AG09319 (cell line): Measurements from ENCODE around the gene KRTAP10-4.
"Not testable (repeated sequence)": the region's sequence is repeated elsewhere in the genome, so short reads cannot be mapped to it uniquely, and the experiment has no call there.

ENCODE experiments used
- DNase-seq: peaks from one replicate; pipeline ENCODE4 v3.0.0-alpha.2; 2010; ENCODE audit warnings: low read depth; ENCODE audit errors: extremely low read depth
- TF ChIP-seq, protein P1 (sequence below): IDR thresholded peaks from 2 replicates; pipeline ENCODE4 v1.5.1; 2011; ENCODE audit warnings: low read depth, mild to moderate bottlenecking, inconsistent platforms, low read length, moderate library complexity

Gene KRTAP10-4, protein sequence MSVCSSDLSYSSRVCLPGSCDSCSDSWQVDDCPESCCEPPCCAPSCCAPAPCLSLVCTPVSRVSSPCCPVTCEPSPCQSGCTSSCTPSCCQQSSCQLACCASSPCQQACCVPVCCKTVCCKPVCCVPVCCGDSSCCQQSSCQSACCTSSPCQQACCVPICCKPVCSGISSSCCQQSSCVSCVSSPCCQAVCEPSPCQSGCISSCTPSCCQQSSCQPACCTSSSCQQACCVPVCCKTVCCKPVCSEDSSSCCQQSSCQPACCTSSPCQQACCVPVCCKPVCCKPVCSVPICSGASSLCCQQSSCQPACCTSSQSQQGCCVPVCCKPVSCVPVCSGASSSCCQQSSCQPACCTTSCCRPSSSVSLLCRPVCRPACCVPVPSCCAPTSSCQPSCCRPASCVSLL

DNA sequence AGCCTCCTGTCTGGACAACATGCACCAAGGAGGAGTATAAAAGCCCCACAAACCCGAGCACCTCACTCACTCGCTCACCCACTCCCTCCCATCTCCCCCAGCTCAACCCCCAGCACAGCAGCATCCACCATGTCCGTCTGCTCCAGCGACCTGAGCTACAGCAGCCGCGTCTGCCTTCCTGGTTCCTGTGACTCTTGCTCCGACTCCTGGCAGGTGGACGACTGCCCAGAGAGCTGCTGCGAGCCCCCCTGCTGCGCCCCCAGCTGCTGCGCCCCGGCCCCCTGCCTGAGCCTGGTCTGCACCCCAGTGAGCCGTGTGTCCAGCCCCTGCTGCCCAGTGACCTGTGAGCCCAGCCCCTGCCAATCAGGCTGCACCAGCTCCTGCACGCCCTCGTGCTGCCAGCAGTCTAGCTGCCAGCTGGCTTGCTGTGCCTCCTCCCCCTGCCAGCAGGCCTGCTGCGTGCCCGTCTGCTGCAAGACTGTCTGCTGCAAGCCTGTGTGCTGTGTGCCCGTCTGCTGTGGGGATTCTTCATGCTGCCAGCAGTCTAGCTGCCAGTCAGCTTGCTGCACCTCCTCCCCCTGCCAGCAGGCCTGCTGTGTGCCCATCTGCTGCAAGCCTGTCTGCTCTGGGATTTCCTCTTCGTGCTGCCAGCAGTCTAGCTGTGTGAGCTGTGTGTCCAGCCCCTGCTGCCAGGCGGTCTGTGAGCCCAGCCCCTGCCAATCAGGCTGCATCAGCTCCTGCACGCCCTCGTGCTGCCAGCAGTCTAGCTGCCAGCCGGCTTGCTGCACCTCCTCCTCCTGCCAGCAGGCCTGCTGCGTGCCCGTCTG, at the start of gene KRTAP10-4:
Gene KRTAP10-4, plus strand, starts transcription at position 100 of the 827 bp plus-strand sequence. Its CDS starts 30 bp downstream, at position 130.
- DNase-seq = not testable (repeated sequence)

DNA sequence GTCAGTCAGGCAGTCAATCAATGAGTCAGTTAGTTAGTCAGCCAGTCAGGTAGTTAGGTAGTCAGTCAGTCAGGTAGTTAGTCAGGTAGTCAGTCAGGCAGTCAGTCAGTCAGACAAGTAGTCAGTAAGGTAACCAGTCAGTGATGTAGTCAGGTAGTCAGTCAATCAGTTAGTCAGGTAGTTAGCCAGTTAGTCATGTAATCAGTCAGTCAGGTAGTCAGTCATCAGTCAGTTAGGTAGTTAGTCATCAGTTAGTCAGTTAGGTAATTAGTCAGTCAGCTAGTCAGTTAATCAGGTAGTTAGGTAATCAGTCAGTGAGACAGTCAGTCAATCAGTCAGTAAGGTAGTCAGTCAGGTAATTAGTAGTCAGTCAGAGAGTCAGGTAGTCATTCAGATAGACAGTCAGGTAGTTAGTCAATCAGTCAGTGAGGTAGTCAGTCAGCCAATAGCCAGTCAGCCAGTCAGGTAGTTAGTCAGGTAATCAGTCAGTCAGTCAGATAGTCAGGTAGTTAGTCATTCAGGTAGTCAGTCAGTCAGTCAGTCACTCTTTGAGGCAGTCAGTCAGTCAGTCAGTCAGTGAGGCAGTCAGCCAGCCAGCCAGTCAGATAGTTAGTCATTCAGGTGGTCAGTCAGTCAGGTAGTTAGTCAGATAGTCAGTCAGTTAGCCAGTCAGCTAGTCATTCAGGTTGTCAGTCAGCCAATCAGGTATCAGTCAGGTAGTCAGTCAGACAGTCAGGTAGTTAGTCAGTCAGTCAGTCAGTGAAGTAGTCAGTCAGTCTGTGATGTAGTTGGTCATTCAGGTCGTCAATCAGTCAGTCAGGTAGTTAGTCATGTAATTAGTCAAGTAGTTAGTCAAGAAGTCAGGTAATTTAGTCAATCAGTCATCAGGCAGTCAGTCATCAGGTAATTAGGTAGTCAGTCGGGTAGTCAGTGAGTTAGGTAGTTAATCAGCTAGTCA, 48.8 kb upstream of the KRTAP10-4 start:
- TF ChIP-seq, protein P1, sequence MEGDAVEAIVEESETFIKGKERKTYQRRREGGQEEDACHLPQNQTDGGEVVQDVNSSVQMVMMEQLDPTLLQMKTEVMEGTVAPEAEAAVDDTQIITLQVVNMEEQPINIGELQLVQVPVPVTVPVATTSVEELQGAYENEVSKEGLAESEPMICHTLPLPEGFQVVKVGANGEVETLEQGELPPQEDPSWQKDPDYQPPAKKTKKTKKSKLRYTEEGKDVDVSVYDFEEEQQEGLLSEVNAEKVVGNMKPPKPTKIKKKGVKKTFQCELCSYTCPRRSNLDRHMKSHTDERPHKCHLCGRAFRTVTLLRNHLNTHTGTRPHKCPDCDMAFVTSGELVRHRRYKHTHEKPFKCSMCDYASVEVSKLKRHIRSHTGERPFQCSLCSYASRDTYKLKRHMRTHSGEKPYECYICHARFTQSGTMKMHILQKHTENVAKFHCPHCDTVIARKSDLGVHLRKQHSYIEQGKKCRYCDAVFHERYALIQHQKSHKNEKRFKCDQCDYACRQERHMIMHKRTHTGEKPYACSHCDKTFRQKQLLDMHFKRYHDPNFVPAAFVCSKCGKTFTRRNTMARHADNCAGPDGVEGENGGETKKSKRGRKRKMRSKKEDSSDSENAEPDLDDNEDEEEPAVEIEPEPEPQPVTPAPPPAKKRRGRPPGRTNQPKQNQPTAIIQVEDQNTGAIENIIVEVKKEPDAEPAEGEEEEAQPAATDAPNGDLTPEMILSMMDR = no peak
- DNase-seq = no peak

DNA sequence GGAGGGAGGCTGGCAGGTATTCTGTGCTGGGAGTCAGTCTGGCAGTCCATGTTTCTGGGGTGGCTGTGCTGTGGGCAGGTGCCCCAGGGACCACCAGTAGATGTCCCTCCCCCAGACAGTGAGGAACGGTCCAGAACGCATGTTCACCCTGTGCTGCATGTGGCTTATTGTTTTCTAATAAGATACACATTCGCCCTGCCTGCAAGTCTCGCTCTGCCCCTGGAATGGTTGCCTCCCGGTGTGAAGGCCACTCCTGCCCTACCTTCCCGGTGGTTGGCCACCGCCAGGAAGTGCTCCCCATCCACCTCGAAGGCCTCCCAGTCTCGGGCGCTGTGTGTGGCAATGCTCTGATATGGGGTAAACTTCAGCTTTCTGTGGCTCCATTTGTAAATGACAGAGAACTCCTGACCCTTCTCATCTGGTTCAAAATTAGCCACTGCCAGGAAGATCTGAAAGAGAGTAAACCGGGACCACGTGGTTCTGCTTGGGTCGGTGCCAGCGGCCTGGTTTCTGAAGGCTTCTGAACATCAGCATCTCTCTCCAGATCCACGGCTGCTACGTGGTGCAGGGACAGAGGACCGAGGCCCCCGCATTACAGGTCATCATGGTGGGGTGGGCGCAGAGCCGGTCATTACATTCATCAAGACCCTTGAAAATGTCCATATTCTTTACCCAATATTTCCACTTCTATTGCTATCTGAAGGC, 48.0 kb upstream of the KRTAP10-4 start:
- DNase-seq = no peak
- TF ChIP-seq, protein P1 = no peak

DNA sequence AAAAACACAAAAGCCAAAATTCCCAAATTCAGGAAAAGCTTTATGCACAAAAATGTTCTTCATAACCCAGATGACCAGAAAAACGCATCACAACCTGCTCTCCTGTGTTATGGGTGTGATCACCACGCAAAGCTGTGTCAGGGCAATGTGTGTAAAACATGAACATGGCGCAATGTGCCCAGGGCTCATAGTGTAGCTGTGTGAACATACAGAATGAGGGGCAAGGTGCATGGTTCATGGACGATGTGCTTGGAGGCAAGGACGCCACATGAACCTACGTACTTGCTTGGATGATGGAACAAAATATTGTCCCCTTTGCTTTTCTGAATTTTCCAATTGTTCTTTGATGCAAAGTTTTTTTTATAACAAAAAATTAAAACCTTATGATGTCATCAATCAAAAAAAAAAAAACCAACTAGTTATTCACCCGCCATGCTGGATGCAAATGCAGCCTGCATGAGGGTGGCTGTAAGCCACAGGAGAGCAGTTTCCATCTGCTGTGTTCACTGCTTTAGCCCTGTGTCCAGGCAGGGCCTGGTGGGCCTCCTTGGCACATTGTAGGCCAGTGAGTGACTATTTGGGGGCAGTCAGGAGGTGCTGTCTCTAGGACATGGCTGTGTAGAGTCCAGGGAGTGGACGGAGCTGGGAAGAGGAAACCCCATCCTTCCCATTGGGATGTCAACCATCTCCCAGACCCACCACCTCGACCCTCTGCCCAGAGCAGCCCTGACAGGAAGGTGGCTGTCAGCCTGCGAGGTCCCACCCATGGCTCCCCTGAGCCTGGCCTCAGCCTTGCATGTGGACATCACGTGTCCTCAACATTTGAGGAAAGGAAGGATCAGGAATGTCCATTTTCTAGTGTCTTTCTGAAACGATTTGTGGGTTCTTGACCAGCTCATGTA, 47.2 kb upstream of the KRTAP10-4 start:
- TF ChIP-seq, protein P1 = no peak
- no peak for DNase-seq

DNA sequence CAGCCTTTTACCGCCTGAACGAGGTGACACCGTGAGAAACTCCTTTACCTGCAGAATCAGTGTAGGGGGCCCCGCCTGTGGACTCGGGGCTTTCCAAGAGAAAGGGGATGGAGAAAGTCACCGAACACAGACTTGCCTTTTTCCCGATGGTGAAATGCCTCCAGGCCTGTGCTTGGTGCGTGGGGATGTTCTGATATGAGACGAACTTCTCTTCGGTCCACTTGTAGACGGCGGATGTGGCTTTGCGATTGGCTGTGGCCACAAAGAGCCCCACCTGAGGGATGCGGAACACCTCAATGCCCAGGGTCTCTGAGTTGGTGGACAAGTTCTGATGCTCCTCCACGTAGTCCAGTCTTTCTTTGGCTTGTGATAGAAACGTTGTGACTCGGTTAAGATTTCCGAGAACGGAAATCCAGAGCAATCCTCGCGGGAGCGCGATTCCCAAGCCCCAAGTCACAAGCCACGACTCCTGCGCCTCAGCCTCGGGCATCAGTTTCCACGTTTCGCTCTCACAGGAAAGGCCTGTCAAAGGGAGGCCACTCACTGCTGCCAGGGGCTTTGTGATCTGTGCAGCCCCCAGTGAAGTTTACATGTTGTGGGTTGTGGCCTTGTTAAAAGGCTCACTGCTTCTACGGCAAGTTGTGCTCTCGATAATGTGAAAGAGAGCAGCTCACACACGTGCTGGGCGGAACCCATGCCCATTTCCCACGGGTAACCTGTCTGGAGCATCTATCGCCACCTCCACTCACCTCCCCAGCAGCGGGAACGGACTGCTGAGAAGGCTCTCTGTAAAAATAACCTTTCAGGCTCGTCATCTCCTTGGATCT, 46.2 kb upstream of the KRTAP10-4 start:
- no peak for DNase-seq
- TF ChIP-seq, protein P1 = no peak

DNA sequence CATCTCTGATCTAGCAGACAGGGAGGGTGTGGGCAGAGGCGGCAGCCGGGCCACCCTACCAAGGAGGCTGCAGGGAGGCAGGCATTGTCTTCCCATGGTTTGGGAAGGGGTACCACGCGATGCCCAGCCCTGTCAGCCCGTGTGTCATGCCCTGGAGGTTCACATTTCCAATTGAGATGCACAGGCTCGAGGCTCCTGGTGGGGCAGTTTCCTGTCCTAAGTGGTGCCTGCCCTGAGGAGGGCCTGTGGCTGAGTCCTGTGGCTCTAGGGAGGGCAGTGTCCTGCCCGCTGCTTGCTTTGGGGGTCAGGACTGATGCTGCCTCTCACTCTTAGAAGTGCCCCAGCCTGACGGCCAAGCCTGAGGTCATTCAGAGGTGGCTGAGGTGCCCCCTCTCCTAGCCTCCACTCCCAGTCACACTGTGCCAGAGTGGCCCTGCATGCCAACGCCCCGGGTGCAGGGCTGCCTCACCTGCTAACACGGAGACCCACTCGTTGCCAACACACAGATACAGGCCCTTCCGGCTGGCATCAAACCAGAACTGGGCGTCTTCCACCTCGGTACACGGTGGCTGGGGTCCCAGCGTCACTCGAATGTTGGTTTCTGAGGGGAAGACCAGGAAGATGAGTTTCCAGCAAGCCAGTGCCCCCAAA, 45.4 kb upstream of the KRTAP10-4 start:
- TF ChIP-seq, protein P1 = no peak
- no peak for DNase-seq
